ENCODE results near the gene PPP2R3C.
A peak's percentile ranks its signal among the peaks of the same experiment; 100 is the strongest.
"Not testable (repeated sequence)": the region's sequence is repeated elsewhere in the genome, so short reads cannot be mapped to it uniquely, and the experiment has no call there.

PPP2R3C gene

DNA sequence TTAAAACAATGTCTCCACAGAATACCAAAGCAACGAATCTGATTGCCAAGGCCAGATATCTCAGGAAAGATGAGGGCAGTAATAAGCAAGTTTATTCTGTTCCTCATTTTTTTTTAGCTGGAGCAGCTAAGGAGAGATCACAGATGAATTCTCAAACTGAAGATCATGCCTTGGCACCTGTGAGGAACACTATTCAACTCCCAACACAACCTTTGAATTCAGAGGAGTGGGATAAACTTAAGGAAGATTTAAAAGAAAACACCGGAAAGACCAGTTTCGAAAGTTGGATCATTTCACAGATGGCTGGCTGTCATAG is 1.6 kb upstream of the PPP2R3C start:
- no peak for DNase-seq

DNA sequence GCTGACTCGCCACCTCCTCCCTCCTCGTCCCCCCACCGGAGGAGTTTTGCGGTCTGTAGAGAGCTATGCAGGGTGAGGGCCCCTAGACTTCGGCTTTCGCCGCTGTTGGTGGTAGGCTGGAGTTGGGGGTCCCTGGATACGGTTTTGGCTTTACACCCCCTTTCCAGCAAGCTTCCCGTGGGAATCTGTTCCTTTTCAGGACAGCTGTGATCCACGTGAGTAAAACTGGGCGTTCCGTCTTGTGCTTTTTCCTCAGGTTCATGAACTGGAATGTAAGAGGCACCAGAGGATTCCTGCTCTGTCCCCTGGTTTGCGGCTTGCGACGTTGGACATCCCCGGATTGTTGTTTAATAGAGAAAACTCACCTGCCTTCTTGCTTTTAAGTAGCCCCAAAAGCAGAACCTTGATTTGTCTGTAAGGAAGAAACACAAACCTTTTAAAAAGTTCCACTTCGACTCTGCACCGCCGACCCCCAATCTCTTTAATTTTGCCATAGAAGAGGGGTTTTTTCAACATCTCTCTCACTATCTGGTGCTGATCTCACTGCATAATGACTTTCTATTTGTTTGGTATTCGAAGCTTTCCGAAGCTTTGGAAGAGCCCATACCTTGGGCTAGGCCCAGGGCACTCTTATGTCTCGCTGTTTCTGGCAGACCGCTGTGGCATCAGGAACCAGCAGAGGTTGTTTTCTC is 1.1 kb upstream of the PPP2R3C start:
- peak; percentile 36 for DNase-seq

DNA sequence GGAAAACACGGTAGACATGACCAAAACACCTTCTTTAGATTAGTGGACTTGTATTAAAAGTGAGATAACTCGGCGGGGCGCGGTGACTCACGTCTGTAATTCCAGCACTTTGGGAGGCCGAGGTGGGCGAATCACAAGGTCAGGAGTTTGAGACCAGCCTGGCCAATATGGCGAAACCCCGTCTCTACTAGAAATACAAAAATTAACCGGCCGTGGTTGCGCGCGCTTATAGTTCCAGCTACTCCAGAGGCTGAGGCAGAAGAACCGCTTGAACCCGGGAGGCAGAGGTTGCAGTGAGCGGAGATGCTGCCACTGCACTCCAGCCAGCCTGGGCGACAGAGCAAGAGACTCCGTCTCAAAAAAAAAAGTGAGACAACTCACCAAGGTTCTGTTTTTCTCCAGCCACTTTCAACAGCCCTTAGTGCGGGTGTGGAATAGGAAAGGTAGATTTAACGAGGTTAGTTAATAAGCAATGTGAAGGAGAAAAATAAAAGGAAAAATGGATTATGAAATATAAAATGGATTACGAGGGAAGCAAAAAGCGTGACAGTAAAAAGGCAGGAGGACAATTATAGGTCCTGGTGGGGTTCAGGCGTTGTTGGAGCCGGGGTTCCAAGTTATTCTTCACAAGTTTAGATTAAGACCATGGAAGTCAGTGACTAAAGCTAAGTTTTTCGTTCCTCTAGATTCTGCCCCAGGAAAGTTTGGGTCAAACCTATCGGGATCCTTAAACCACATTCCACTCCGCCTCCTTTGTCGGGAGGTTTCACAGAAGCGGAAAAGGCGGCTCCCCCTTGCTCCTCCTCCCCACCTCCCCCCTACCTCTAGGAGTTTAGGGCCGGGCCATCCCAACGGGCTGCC is 534 bp downstream of the PPP2R3C start:
- peak; percentile 12 for DNase-seq

GRCh38 chr14:35117112-35117511 is 4.7 kb downstream of the PPP2R3C start:
- DNase-seq, result no peak

- no peak for DNase-seq
These were observed 5.5 kb downstream of the PPP2R3C start for GRCh38 chr14:35116242-35116641.

GRCh38 chr14:35114036-35114435 is 7.8 kb downstream of the PPP2R3C start:
- DNase-seq, result no peak

DNA sequence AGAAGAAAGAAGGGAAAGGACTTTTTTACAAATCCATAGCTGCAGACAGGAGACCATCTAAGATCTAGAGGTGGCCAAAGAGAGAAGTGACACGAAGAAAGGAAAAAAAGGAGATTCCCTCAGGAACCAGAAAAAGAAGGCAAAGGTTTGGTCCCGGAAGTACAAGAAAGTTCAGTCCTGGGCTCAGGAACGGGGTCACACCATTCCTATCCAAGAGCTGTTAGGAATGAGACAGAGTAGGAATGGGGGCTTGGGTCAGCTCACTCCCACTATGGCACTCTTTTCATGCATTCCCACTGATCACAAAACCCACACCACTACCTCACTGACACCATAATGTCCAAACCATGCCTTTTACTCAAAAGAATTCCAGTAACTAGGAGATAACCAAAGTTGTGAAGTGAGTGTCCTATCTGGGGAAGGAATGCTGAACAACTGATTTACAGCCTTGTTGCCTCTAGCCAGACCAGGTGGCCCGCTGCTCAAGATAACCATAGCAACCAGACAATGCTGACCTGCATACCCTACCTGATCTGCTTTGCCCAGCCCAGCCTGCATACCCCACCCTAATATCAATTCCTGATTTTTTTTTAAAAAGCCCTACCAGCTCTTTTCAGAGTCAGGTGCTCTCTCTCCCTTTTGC is 8.4 kb downstream of the PPP2R3C start:
- no peak for DNase-seq

GRCh38 chr14:35112641-35113040 is 9.1 kb downstream of the PPP2R3C start:
- no peak for DNase-seq

DNA sequence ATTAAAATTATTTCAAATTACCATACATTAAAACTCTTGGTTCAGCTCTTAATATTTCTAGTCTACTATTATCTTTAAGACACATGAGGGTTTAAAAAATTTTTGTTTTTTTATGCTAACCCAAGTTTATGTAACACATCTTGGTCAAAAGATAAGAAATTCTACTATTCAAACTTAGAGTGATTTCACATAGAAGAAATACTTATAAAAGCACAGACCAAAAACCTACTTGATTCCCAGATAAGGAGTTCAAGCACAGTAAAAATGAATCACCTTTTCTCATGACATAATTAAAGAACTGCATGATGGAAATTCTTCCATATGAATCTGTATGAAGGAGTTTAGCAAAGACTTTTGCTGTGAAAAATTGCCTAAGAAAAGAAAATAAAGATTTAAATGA is 13.9 kb downstream of the PPP2R3C start:
- no peak for DNase-seq

DNA sequence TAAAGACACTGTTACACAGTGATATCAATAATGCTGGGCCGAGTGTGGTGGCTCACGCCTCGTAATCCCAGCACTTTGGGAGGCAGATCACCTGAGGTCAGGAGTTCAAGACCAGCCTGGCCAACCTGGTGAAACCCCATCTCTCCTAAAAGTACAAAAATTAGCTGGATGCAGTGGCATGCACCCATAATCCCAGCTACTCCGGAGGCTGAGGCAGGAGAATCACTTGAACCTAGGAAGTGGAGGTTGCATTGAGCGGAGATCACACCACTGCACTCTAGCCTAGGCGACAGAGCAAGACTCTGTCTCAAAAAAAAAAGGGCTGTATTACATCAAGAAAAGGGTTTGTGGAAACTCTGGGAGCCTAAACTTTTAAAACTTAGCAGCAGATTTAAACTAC is 27.1 kb downstream of the PPP2R3C start:
- DNase-seq, result not testable (repeated sequence)

DNA sequence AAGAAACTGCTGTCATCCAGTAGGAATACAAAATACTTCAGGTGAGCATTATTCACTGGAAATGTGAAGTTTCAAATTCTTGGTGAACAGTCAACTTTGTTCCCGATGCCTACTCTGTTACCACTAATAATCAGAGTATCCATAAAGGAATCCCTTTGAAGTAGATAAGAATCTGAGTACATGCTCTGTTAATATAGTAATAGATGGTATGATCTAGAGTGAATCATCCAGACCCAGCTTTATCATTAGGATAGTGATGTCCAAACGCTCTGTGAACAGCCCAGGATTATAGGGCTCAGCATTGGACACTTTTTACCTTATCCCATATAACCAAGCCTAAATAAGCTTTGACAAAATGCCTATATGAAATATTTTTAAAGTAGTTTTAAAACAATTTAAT is 33.3 kb downstream of the PPP2R3C start:
- DNase-seq, result no peak

DNA sequence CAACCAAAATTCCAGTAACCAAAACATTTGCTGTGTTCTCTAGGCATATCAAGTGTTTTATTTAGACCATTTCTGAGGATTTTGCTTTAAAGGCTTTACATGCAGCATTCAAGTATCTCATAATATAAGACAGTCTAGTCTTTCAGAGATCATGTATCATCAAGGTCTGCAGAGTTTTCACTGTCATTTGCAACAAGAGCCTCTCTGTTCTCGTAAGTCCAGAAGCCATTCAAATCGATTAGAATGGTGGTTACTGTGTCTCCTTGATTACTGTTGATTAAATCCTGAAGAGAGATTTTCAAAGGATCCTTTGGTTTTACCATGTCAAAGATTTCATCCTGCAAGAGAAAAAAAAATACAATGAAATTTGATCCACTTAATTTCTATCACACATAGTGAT is 36.3 kb downstream of the PPP2R3C start:
- DNase-seq, result no peak

DNA sequence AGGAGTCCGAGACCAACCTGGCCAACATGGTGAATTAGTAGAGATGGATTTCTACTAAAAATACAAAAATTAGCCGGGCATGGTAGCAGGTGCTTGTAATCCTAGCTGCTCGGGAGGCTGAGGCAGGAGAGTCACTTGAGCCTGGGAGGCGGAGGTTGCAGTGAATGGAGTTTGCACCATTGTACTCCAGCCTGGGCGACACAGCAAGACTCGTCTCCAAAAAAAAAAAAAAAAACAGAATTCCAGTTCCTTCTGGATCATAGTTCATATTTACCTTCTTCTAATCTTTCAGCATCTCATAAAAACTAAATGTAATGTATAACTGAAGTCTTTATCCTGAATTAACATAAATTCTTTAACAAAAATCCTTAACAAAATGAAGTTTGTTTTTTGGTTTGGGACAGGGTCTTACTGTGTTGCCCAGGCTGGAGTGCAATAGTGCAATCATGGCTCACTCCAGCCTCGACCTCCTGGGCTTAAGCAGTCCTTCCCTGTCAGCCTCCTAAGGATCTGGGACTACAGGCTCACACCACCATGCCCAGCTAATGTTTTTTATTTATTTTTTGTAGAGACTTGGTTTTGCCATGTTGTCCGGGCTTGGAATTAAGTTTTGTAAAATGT is 38.1 kb downstream of the PPP2R3C start:
- no peak for DNase-seq

DNA sequence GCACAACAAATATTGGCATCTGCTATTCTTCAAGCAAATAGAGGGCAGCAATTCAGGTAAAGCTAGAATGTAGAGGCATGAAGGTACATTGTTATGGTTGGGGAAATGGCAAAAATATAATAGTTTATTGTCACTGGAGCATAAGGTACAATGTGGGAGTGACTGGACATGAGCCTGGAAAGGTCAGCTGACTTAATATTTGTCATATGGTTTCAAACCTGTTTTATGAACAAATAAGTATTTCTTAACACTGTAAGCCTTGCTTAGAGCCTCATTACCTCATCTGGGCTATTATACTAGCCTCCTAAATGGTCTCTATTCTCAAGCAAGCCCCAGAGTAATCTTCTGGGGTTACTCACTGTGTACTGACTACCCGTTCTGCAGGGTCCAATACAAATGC is 42.0 kb downstream of the PPP2R3C start:
- DNase-seq, result no peak

DNA sequence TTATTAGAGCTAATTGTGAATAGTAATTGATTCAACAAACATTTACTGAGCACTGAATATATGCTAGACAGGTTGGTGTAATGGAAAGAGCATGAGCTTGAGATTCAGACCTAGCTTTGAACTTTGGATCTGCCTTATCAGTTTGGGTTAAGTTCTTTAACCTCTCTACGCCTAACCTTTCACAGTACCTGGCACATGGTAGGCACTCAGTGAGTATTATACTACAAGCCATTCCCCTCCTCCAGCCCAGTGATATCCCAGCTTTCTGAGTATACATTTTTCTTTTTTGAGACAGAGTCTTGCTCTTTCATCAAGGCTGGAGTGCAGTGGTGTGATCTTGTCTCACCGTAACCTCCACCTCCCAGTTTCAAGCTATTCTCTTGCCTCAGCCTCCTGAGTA is 43.7 kb downstream of the PPP2R3C start:
- no peak for DNase-seq

- no peak for DNase-seq
These were observed 48.3 kb downstream of the PPP2R3C start for GRCh38 chr14:35073486-35073885.

- no peak for DNase-seq
These were observed 49.6 kb downstream of the PPP2R3C start for GRCh38 chr14:35072226-35072625.

DNA sequence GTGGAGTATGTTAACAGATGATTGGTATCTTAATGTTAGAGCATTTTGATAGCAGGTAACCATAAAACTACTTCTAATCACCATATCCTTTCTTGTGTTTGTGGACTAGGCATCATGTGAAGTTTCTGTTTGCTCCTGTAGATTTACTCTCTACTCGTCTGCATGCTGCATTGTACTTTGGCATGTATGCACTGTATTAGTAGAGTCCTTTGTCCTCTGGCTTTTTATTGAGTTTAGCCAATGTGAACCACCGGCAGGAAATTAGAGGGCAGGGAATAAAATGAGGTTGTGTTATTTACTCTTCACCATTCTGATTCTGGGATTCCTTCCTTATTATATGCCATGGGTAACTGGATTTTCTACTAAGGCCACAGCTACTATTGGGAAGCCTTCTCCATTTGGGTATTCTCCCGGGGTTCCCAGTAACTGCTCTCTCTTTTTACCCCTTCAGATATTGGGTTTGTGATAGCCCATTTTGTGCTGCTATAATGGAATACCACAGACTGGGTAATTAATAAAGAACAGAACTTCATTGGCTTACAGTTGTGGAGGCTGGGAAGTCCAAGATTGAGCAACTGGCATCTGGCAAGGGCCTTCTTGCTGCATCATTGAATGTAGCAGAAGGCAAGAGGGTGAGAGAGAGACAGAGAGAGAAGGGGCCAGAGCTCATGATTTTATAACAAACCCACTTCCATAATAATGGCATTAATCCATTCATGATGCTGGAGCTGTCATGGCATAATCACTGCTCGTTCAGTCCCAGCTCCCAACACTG is 53.4 kb downstream of the PPP2R3C start:
- DNase-seq, result no peak

DNA sequence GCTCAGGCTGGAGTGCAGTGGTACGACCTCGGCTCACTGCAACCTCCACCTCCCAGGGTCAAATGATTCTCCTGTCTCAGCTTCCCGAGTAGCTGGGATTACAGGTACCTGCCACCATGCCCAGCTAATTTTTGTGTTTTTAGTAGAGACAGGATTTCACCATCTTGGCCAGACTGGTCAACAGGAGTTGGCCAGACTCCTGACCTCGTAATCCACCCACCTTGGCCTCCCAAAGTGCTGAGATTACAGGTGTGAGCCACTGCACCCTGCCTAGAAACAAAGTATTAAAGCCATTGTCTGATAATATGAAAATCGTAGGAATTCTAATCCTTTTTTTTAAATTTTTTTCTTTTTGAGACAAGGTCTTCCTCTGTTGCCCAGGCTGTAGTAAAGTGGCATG is 56.1 kb downstream of the PPP2R3C start:
- DNase-seq, result not testable (repeated sequence)

DNA sequence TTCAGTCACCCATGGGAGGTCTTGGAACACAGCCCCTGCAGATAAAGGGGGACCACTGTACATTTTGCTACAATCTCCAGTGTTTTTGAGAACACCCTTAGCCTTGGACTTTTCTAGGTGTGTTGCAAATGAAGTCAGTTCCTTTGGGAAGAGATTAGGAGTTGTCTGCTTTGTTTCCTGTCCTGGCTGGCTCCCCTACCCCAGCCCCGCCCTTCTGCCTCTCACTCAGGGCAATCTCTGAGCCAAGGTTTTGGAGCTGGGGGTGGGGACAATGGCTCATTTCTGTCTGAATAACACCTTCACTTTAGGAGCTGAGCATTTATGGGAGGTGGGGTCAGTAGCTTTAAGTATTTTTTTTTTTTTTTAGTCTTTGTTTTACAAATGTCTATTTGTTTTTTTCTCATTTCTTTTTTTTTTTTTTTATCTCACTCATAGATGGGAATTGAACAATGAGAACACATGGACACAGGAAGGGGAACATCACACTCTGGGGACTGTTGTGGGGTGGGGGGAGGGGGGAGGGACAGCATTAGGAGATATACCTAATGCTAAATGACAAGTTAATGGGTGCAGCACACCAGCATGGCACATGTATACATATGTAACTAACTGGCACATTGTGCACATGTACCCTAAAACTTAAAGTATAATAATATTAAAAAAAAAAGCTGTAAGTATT is 60.5 kb downstream of the PPP2R3C start:
- not testable (repeated sequence) for DNase-seq

DNA sequence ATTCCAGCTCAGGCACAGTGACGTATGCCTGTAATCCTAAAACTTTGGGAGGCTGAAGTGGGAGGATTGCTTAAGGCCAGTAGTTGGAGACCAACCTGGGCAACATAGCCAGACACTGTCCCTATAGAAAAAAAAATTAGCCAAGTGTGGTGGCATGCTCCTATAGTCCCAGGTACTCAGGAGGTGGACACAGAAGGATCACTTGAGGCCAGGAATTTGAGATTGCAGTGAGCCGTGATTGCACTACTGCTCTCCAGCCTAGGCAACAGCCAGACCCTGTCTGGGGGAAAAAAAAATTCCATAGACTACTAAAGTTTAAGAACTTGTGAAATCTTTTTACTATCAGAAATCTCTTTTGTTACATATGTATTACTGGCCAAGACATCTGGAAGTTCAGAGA is 69.2 kb downstream of the PPP2R3C start:
- no peak for DNase-seq

- DNase-seq, result no peak
These were observed 70.0 kb downstream of the PPP2R3C start for GRCh38 chr14:35051796-35052195.

All from CD4-positive, alpha-beta T cell treated with Interleukin-17A for 1 hour (primary cell).